ENCODE results near the gene INPP5K. TPM values are rescaled to one million over a fixed set of nuclear protein-coding genes. Genes with fewer than 3 reads are reported as not detected.
"Not testable (repeated sequence)": the region's sequence is repeated elsewhere in the genome, so short reads cannot be mapped to it uniquely, and the experiment has no call there.

Gene INPP5K
- total RNA-seq, 1 donor from 2014 or later, result 22.4 TPM

GRCh38 chr17:1529863-1530262 is 13.5 kb upstream of the INPP5K start:
- Mint-ChIP-seq H3K4me1 (peaks cover 3% of the 10 kb centered on the region), H3K36me3 (peaks cover 28% of the 10 kb centered on the region), H3K27ac (no peak overlapping the region), H3K9me3 (no peaks in the 10 kb centered on the region), H3K27me3 (ENCODE audit: low read depth) (no peaks in the 10 kb centered on the region), H3K4me3 (no peak overlapping the region)
- no peak for TF ChIP-seq CTCF (IDR thresholded peaks at IDR 0.05; ENCODE audit: unreplicated experiment)
- no peak for DNase-seq (ENCODE audit: low spot score in 2 of 2, unreplicated experiment in 2 of 2)

- not testable (repeated sequence) for H3K27me3 Mint-ChIP-seq (ENCODE audit: low read depth); H3K4me3 Mint-ChIP-seq; DNase-seq (ENCODE audit: low spot score in 2 of 2, unreplicated experiment in 2 of 2); H3K27ac Mint-ChIP-seq; H3K4me1 Mint-ChIP-seq; H3K9me3 Mint-ChIP-seq
- H3K36me3 Mint-ChIP-seq, result peaks cover 10% of the 10 kb centered on the region
Measured at GRCh38 chr17:1526876-1527275, 10.5 kb upstream of the INPP5K start.

- no peak for DNase-seq (ENCODE audit: low spot score in 2 of 2, unreplicated experiment in 2 of 2)
- H3K27ac Mint-ChIP-seq, result no peak overlapping the region
- no peak overlapping the region for H3K4me3 Mint-ChIP-seq
- H3K36me3 Mint-ChIP-seq, result peaks cover 6% of the 10 kb centered on the region
- H3K27me3 Mint-ChIP-seq (ENCODE audit: low read depth), result no peaks in the 10 kb centered on the region
- TF ChIP-seq CTCF (IDR thresholded peaks at IDR 0.05; ENCODE audit: unreplicated experiment), result no peak
- peaks cover 3% of the 10 kb centered on the region for H3K4me1 Mint-ChIP-seq
- no peaks in the 10 kb centered on the region for H3K9me3 Mint-ChIP-seq
Measured at GRCh38 chr17:1522626-1523025, 6.2 kb upstream of the INPP5K start.

- no peak for DNase-seq (ENCODE audit: low spot score in 2 of 2, unreplicated experiment in 2 of 2)
- Mint-ChIP-seq H3K27me3 (ENCODE audit: low read depth) (no peaks in the 10 kb centered on the region), H3K36me3 (peaks cover 6% of the 10 kb centered on the region), H3K27ac (no peak overlapping the region), H3K4me3 (no peak overlapping the region), H3K9me3 (no peaks in the 10 kb centered on the region), H3K4me1 (peaks cover 5% of the 10 kb centered on the region)
- peak; percentile 13 for TF ChIP-seq CTCF (IDR thresholded peaks at IDR 0.05; ENCODE audit: unreplicated experiment)
Measured at GRCh38 chr17:1521086-1521640, 4.8 kb upstream of the INPP5K start.

- Mint-ChIP-seq H3K9me3 (no peaks in the 10 kb centered on the region), H3K27me3 (ENCODE audit: low read depth) (no peaks in the 10 kb centered on the region), H3K4me1 (peaks cover 12% of the 10 kb centered on the region), H3K36me3 (peaks cover 6% of the 10 kb centered on the region), H3K4me3 (no peak overlapping the region), H3K27ac (no peak overlapping the region)
- TF ChIP-seq CTCF (IDR thresholded peaks at IDR 0.05; ENCODE audit: unreplicated experiment), result no peak
- DNase-seq (ENCODE audit: low spot score in 2 of 2, unreplicated experiment in 2 of 2), result no peak
Measured at GRCh38 chr17:1519678-1520077, 3.3 kb upstream of the INPP5K start.

GRCh38 chr17:1518410-1518809 is 2.0 kb upstream of the INPP5K start:
- DNase-seq (ENCODE audit: low spot score in 2 of 2, unreplicated experiment in 2 of 2), result no peak
- peaks cover 12% of the 10 kb centered on the region for H3K4me1 Mint-ChIP-seq
- peak overlapping the region; percentile 66 for H3K4me3 Mint-ChIP-seq
- no peaks in the 10 kb centered on the region for H3K9me3 Mint-ChIP-seq
- no peak for TF ChIP-seq CTCF (IDR thresholded peaks at IDR 0.05; ENCODE audit: unreplicated experiment)
- peak overlapping the region; percentile 71 for H3K27ac Mint-ChIP-seq
- H3K27me3 Mint-ChIP-seq (ENCODE audit: low read depth), result no peaks in the 10 kb centered on the region
- H3K36me3 Mint-ChIP-seq, result peaks cover 6% of the 10 kb centered on the region

Data from mesothelial cell of epicardium (in vitro differentiated cells).